NCI-H345 (cell line): Measurements from ENCODE around the gene WNT16.

Source experiments
- DNase-seq: peaks from one replicate; lab custom pipeline; 2025; lab: John Stamatoyannopoulos, UW

WNT16 gene

GRCh38 chr7:121344093-121344492, 15.3 kb downstream of the WNT16 start:
- DNase-seq, result no peak

- DNase-seq, result no peak
Observed at GRCh38 chr7:121344497-121344896, 15.7 kb downstream of the WNT16 start.

- DNase-seq, result no peak
Observed at GRCh38 chr7:121351682-121352081, 22.9 kb downstream of the WNT16 start.

GRCh38 chr7:121352323-121352722, 23.5 kb downstream of the WNT16 start:
- DNase-seq, result no peak

- no peak for DNase-seq
Observed at GRCh38 chr7:121355574-121355973, 26.8 kb downstream of the WNT16 start.

- DNase-seq, result no peak
Observed at GRCh38 chr7:121360564-121360963, 31.8 kb downstream of the WNT16 start.

GRCh38 chr7:121366852-121367431, 38.1 kb downstream of the WNT16 start:
- DNase-seq, result peak; percentile 7

- DNase-seq, result peak; percentile 15
Observed at GRCh38 chr7:121369462-121369861, 40.7 kb downstream of the WNT16 start.

- DNase-seq, result no peak
Observed at GRCh38 chr7:121371367-121371766, 42.6 kb downstream of the WNT16 start.

- no peak for DNase-seq
Observed at GRCh38 chr7:121371883-121372282, 43.1 kb downstream of the WNT16 start.

- no peak for DNase-seq
Observed at GRCh38 chr7:121372376-121373010, 43.7 kb downstream of the WNT16 start.

- DNase-seq, result no peak
Observed at GRCh38 chr7:121373177-121373576, 44.4 kb downstream of the WNT16 start.

- DNase-seq, result no peak
Observed at GRCh38 chr7:121376979-121377378, 48.2 kb downstream of the WNT16 start.

GRCh38 chr7:121379930-121380329, 51.1 kb downstream of the WNT16 start:
- no peak for DNase-seq

GRCh38 chr7:121382473-121382872, 53.7 kb downstream of the WNT16 start:
- DNase-seq, result no peak

- no peak for DNase-seq
Observed at GRCh38 chr7:121383235-121383910, 54.6 kb downstream of the WNT16 start.

GRCh38 chr7:121384265-121384664, 55.5 kb downstream of the WNT16 start:
- no peak for DNase-seq

- DNase-seq, result no peak
Observed at GRCh38 chr7:121385056-121385799, 56.4 kb downstream of the WNT16 start.

- peak; percentile 23 for DNase-seq
Observed at GRCh38 chr7:121385800-121386179, 57.0 kb downstream of the WNT16 start.

- no peak for DNase-seq
Observed at GRCh38 chr7:121388950-121389349, 60.1 kb downstream of the WNT16 start.

- no peak for DNase-seq
Observed at GRCh38 chr7:121390109-121390508, 61.3 kb downstream of the WNT16 start.

- no peak for DNase-seq
Observed at GRCh38 chr7:121390617-121391016, 61.8 kb downstream of the WNT16 start.
